GM19467 (cell line): ENCODE measurements around the gene SMC1B.

Source experiments
- ATAC-seq: cut with Tn5 transposase; IDR thresholded peaks from one replicate; pipeline ENCODE4 v1.9.1; 2021; ENCODE audit warnings: mild to moderate bottlenecking, moderate library complexity; ENCODE audit not compliant: unreplicated experiment

Gene SMC1B

GRCh38 chr22:45323695-45324094 is 89.7 kb downstream of the SMC1B start:
- ATAC-seq = no peak

DNA sequence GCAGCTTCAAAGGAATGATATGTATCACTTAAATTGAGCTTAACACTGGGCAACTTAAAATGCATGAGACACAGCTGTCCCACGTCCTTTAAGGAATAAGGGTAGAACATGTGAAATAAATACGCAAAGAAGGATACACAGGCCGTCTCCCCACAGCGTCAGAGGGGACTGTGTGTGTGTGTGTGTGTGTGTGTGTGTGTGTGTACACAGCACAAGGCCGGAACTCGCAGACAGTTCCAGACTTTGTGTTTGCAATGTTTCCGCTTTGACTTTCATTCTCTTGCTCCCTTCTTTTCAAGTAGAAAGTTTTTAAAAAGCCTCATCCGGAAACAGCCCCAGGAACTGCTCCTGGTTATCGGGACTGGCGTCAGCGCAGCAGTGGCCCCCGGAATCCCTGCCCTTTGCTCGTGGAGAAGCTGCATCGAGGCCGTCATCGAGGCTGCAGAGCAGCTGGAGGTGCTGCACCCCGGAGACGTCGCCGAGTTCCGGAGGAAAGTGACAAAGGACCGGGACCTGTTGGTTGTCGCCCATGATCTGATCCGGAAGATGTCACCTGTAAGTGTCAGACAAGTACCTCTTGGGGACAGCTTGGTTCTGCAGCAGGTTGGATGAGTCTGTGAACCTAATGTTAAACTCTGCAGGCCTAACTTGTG is 90.4 kb downstream of the SMC1B start:
- ATAC-seq = no peak

DNA sequence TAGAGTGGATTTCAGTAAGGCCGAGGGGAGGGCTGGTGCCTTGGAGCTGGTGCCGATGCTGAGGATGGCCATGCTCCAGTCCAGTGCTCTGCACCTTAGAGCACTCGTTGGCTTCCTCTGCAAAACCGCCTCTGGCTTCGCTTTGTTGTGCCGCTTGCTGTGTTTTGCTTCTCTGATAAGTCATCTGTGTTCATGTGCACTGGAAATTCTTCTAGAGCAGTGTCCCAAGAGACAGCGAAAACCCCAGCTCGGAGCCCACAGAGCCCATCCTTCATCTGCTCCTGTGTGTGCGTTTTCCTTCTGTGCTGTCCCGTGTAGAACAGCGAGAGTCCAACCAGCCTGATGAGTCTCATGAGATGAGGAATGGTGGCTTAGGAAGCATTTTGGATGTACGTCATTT is 91.6 kb downstream of the SMC1B start:
- ATAC-seq = no peak

GRCh38 chr22:45320357-45320976 is 92.9 kb downstream of the SMC1B start:
- no peak for ATAC-seq

DNA sequence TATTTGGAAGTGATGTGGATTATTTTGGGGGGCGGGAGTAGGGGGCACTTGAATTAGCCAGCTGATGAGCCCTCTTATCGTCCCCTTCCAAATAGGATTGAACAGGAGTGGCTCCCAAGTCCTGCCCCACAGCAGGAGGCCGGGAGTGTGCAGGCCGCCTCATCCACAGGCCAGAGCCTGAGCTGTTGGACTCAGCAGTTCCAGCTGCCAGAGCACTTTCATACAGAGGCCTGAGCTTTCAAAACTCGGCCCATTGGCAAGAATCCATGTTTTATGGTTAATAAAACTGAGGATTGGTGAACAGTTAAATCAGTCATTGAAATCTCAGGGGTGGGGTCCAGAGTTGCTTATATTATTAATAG is 94.1 kb downstream of the SMC1B start:
- no peak for ATAC-seq

- ATAC-seq = no peak
These were observed 94.7 kb downstream of the SMC1B start for GRCh38 chr22:45318558-45319323.

DNA sequence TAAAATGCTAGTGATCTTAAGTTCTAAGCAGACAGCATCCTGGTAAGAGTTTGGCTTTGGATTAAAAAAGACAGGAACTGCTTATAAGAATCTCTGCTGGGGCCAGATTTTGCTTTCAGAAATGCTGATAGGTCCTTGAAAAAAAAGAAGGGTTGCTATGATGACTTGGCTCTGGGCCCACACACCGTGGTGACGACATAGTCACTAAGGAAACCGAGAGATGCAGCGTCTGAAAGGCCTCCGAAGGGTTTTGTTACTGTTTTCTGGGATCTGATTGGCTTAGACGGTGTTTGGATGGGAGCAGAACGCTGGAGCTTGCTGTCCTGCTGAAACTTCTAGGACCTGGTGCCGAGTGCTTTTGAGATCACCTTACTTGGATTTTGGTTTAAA is 95.2 kb downstream of the SMC1B start:
- no peak for ATAC-seq

- no peak for ATAC-seq
These were observed 95.7 kb downstream of the SMC1B start for GRCh38 chr22:45317551-45318167.

GRCh38 chr22:45316796-45317526 is 96.4 kb downstream of the SMC1B start:
- no peak for ATAC-seq

DNA sequence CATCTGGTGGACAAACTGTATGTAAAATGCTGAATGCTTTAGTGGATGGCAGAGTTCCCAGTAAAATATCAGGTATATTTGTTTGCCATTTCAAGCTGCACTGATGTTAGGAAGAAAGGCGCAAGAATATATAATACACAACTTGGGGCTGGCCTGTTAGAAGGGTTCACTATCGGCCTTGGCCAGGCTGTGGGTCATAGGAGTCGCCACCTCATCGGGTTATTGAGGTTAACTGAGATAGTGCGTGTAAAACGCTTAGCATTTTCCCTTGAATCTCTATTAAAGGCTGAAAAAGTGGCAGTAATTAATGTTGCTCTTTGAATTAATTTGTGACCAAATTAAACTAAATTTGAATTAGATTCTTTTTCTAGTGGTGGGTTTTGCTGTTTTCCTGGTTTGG is 98.6 kb downstream of the SMC1B start:
- ATAC-seq = no peak

DNA sequence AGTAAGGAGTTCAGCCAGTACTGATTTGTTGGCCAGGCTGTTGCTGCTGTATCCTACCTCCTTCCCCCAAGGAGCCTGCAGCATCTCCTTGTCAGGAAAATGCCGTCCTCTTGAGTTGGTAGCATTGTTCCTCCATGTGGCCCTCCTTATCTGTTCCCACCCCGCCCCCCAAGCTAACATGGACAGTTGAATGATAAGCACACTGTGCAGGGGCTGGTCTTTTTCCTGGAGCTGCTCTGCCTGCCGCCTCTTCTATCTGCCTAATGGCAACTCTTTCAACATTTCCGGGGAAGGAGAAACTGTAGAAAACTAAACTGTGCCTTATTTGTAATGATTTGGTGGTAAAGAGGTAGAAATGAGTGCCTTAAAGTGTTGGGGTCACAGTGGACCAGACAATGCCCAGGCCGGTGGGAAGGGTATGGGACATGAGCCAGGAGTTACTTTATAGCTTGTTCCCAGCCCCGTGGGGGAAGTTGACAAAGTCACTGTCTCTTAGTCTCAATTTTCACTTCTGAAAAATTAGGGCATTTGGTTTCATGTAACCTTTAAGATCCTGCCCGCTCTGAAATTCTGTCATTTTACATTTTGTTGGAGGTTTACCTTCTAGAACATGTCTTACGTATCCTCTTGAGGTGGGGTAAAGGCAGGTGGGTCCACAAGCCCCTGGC is 99.2 kb downstream of the SMC1B start:
- no peak for ATAC-seq

- ATAC-seq = no peak
These were observed 100.5 kb downstream of the SMC1B start for GRCh38 chr22:45312856-45313255.

DNA sequence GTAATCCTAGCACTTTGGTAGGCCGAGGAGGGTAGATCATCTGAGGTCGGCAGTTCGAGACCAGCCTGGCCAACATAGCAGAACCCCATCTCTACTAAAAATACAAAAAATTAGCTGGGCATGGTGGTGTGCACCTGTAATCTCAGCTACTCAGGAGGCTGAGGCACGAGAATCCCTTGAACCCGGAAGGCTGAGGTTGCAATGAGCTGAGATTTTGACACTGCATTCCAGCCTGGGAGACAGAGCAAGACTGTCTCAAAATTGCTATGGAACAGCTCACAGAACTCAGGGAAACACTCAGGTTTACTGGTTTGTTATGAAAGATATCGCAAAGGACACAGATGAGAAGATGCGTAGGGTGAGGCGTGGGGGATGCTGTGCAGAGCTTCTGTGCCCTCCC is 101.0 kb downstream of the SMC1B start:
- no peak for ATAC-seq

DNA sequence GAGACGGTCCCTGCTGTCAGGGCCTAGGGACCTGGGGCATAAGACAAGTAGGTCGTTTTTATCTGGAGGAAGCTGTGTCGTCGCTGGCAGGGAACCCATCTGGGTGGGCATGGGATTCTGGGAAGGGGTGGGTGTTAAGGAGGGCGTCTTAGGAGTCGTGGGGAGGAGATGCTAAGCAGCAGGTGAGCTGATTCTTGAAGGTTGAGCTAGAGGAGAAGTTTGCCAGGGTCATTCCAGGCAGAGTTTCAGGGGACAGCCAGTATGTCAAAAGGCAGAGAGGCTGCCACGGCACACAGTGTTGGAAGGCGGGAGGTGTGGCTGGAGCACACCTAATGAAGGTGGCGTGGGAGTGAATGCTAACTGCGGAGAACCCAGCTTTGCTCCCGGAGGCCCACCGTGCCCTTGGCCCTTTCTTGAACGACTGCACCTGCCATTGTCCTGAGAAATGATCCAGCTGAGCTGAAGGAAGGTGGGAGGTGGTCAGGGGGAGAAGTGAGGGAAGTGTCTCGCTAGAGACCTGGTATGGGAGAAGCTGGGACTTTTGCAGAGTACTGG is 102.3 kb downstream of the SMC1B start:
- ATAC-seq = no peak

DNA sequence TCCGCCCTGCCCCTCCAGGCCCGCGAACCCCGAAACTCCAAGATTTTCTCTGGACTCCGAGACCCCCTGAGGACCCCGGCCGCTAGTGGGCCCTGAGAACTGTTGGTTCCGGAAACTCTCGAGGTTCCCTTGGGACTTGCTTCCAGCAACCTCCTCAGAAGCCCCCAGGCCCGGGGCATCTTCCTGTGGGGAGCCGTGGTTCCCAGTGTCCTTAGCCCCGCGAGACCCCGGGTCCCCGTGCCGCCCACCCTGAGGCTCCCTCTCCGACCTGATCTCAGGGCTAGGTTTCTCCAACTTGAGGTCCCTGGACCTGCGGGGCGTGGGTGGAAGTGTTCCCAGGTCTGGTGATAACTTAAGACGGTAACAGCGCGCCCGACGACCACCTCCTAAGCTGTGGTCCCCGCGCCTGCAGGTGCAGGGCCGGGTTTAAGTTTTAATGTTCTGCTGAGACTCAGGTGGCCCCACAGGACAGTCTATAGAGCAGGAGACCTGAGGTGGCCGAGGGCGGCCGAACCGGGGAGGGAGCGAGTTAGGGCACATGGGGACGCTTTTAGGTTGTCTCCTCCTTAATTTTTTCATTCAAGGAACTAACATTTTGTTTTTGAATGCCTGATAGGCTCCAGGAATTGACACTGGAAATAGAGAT is 102.9 kb downstream of the SMC1B start:
- no peak for ATAC-seq

DNA sequence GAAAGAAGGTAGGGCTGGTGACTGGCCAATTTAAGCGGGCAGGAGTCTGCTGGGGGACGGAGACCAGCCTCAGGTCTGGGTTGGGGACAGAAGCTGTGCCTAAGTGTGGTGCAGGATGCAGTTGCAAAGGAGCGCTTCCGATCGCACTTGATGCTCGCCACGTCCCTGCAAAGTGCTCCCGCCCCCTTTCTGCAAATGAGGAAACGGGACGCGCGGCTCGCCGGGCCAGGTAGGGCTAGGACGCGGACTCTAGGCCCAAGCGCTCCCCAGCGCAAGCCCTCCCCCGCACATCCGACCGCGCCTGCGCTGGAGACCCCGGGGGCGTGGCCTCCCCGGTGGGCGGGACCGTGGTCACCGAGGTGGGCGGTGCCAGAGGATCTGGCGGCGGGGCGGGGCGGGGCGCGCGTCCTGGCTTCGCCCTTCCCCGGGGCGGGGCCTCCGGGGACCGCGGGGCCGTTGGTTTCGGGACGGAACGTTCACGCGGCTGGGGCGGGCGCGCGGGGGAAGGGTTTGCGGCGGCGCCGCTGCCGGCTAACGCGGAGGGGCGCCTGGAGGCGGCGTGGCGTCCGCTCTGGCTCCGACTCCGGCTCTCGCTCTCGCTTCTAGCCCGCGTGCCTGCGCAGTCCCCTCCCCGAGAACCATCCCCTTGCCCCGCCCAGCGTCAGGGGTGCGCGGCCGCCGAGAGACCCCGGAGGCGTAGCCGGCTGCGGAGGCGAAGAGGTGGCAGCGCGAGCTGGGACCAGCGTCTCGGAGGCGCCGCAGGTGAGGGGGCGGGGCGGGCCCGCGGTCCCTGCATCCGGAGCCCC is 103.8 kb downstream of the SMC1B start, which contains the start of gene FAM118A:
Gene FAM118A (plus strand): TSS at position 513 of the 806 bp plus-strand sequence. CDS start 12,446 bp downstream, outside the sequence.
- ATAC-seq = peak; percentile 76

GRCh38 chr22:45308957-45309421 is 104.4 kb downstream of the SMC1B start:
- no peak for ATAC-seq

- no peak for ATAC-seq
These were observed 104.9 kb downstream of the SMC1B start for GRCh38 chr22:45308391-45308956.
